Cardiac muscle cell (in vitro differentiated cells and primary cell): Measurements from ENCODE around the gene TNNI2. TPM values are rescaled to one million over a fixed set of nuclear protein-coding genes. Genes with fewer than 3 reads are reported as not detected.
A peak's percentile ranks its signal among the peaks of the same experiment; 100 is the strongest.

ENCODE experiments used
- DNase-seq, 2 donors: peaks; one replicate each; pipeline versions ENCODE4 v3.0.0 to v3.0.0-alpha.2; 2010 to 2017; ENCODE audit warnings: low read depth in 1 of 2, low spot score in 1 of 2
- H3K27ac ChIP-seq: fragments of 200-600 bp; sonication (generic); 2 replicates; pipeline ENCODE4 v1.5.1; 2016
- H3K27me3 ChIP-seq: fragments of 200-600 bp; sonication (generic); 2 replicates; pipeline ENCODE4 v1.6.0; 2016; ENCODE audit warnings: control low read depth
- H3K36me3 ChIP-seq: fragments of 200-600 bp; sonication (generic); 2 replicates; pipeline ENCODE4 v1.5.1; 2016; ENCODE audit warnings: control low read depth
- H3K4me1 ChIP-seq: fragments of 200-600 bp; sonication (generic); 2 replicates; pipeline ENCODE4 v1.8.1; 2017; ENCODE audit warnings: low read depth, mild to moderate bottlenecking, mixed run types
- H3K4me3 ChIP-seq: fragments of 200-600 bp; sonication (generic); 2 replicates; pipeline ENCODE4 v1.5.1; 2016; ENCODE audit warnings: mild to moderate bottlenecking
- H3K9me3 ChIP-seq: fragments of 200-600 bp; sonication (generic); 2 replicates; pipeline ENCODE4 v1.5.1; 2017; ENCODE audit warnings: low read depth, mild to moderate bottlenecking, control low read depth
- polyA plus RNA-seq: library from polyadenylated mRNA; unstranded; fragments of >200 nt; fragmentation: Nextera tagmentation; extraction: Ambion mirVana; gene quantifications from 2 replicates; pipeline ENCODE4 v1.2.1, GENCODE V29; 2016
- total RNA-seq: library from RNA; depleted of rRNA; stranded (reverse); fragments of >200 nt; gene quantifications from 2 replicates; pipeline ENCODE4 v1.2.3, GENCODE V29; 2016
- TF ChIP-seq, protein P1 (sequence below): IDR thresholded peaks from 2 replicates; pipeline ENCODE4 v1.5.1; 2012; ENCODE audit warnings: low read depth, mild to moderate bottlenecking, low read length

The TNNI2 gene
- total and polyA plus RNA-seq, 2 experiments from 2014 or later = 2.5 to 3.9 TPM

DNA sequence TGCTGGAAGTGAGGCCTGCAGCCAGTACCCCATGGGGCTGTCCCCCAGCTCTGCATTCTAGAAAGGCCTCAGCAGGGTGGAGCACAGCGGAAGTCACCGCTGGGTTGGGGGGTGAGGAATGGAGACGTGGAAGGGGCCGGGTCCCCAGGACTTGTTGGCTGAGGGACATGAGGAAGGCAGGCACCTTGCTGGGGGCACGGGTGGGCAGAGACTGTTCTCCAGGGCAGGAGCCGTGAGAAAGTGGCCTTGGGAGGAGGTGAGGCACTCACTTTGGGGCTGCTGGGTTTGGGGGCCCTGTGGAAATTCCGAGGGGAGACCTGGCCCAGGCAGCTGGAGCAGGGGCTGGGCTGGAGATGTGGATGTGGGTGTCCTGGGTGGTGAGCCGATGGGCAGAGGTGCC, 5.0 kb downstream of the TNNI2 start:
- Histone ChIP-seq H3K9me3 (no peaks in the 10 kb centered on the region), H3K4me1 (peaks cover 27% of the 10 kb centered on the region), H3K36me3 (no peaks in the 10 kb centered on the region), H3K27me3 (no peaks in the 10 kb centered on the region), H3K27ac (no peak overlapping the region), H3K4me3 (no peak overlapping the region)
- TF ChIP-seq, protein P1, sequence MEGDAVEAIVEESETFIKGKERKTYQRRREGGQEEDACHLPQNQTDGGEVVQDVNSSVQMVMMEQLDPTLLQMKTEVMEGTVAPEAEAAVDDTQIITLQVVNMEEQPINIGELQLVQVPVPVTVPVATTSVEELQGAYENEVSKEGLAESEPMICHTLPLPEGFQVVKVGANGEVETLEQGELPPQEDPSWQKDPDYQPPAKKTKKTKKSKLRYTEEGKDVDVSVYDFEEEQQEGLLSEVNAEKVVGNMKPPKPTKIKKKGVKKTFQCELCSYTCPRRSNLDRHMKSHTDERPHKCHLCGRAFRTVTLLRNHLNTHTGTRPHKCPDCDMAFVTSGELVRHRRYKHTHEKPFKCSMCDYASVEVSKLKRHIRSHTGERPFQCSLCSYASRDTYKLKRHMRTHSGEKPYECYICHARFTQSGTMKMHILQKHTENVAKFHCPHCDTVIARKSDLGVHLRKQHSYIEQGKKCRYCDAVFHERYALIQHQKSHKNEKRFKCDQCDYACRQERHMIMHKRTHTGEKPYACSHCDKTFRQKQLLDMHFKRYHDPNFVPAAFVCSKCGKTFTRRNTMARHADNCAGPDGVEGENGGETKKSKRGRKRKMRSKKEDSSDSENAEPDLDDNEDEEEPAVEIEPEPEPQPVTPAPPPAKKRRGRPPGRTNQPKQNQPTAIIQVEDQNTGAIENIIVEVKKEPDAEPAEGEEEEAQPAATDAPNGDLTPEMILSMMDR = no peak
- no peak for DNase-seq

- Histone ChIP-seq H3K36me3 (no peaks in the 10 kb centered on the region), H3K4me1 (peaks cover 21% of the 10 kb centered on the region), H3K27ac (no peak overlapping the region), H3K9me3 (no peaks in the 10 kb centered on the region), H3K4me3 (no peak overlapping the region), H3K27me3 (no peaks in the 10 kb centered on the region)
- DNase-seq = peak in 1 of 2 donors; percentile 51
- TF ChIP-seq, protein P1 = no peak
Measured at GRCh38 chr11:1844221-1845094, 5.7 kb downstream of the TNNI2 start.

DNA sequence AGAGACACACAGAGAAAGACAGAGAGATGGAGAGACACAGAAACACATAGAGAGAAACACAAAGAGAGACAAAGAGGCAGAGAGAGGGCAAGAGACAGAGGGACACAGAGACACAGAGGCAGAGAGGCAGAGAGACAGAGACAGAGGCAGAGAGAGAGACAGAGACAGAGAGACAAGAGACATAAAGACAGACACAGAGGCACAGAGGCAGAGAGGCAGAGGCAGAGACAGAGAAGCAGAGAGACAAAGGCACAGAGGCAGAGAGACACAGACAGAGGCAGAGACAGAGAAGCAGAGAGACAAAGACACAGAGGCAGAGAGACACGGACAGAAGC, 6.3 kb downstream of the TNNI2 start:
- Histone ChIP-seq H3K4me3 (no peak overlapping the region), H3K4me1 (peaks cover 21% of the 10 kb centered on the region), H3K9me3 (no peaks in the 10 kb centered on the region), H3K36me3 (no peaks in the 10 kb centered on the region), H3K27me3 (no peaks in the 10 kb centered on the region), H3K27ac (no peak overlapping the region)
- DNase-seq = no peak
- TF ChIP-seq, protein P1 = no peak

GRCh38 chr11:1845561-1846452, 7.0 kb downstream of the TNNI2 start:
- Histone ChIP-seq H3K4me1 (peaks cover 21% of the 10 kb centered on the region), H3K27me3 (no peaks in the 10 kb centered on the region), H3K36me3 (no peaks in the 10 kb centered on the region), H3K9me3 (no peaks in the 10 kb centered on the region), H3K4me3 (no peak overlapping the region), H3K27ac (no peak overlapping the region)
- DNase-seq = no peak
- TF ChIP-seq, protein P1 = no peak

DNA sequence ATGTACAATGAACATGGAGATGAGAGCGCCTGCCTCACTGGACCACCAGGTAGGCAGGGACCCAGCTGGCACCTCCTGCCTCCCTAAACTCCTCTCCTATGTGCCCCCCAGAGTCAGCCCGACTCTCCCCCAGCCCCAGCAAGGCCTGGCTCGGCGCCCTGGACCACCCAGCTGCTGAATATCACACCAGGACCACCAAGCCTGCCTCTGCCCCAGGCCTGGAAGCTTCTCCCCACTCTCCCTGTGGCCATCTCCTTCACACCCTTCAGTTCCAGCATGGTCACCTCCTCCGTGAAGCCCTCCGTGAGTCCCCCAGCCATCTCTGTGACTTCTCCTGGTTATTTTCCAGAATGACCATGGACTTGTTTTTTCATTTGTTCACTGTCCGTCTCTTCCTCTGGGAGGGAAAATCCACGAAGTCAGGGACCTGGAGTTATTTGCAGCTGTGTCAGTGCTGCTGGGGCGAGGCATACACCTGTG, 7.7 kb downstream of the TNNI2 start:
- no peak for DNase-seq
- Histone ChIP-seq H3K9me3 (no peaks in the 10 kb centered on the region), H3K4me3 (no peak overlapping the region), H3K27ac (no peak overlapping the region), H3K36me3 (no peaks in the 10 kb centered on the region), H3K4me1 (peaks cover 21% of the 10 kb centered on the region), H3K27me3 (no peaks in the 10 kb centered on the region)
- TF ChIP-seq, protein P1 = no peak
